ENCODE data around the gene ZC3H7B. TPM values are rescaled to one million over a fixed set of nuclear protein-coding genes. Genes with fewer than 3 reads are reported as not detected.

ZC3H7B gene
- total RNA-seq, 6 experiments from 2014 or later: 26.5 to 50.1 (median 42.7) TPM

DNA sequence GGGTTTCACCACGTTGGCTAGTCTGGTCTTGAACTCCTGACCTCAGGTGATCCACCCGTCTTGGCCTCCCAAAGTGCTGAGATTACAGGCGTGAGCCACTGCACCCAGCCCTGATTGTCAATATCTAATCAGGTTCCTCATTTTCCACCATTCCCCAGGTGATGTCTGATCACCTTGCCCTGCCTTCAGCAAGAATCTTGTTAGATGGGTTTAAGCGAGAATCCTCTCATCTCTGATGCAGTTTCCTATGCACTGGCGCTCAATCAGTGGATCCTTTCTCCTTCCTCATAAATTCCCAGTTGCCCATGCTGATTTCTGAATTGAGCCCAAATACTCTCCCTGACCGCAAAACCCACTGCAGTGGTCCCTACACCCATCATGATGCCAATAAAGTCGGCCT is 664 bp upstream of the ZC3H7B start:
- no peaks in the 10 kb centered on the region for H3K9me3 ChIP-seq
- H3K36me3 ChIP-seq: no peaks in the 10 kb centered on the region
- H3K27ac ChIP-seq: peak overlapping the region in 2 of 3 donors; percentile 86 to 93
- DNase-seq (no peak), ATAC-seq (no peak)
- WGBS (ENCODE audit: insufficient coverage, low coverage, low lambda C conversion rate, missing lambda C conversion rate): 12% methylated on average over 3 of the region's 7 CpGs
- H3K27me3 ChIP-seq: no peaks in the 10 kb centered on the region
- peak overlapping the region in 1 of 3 donors; percentile 68 for H3K4me3 ChIP-seq
- TF ChIP-seq, protein P1, sequence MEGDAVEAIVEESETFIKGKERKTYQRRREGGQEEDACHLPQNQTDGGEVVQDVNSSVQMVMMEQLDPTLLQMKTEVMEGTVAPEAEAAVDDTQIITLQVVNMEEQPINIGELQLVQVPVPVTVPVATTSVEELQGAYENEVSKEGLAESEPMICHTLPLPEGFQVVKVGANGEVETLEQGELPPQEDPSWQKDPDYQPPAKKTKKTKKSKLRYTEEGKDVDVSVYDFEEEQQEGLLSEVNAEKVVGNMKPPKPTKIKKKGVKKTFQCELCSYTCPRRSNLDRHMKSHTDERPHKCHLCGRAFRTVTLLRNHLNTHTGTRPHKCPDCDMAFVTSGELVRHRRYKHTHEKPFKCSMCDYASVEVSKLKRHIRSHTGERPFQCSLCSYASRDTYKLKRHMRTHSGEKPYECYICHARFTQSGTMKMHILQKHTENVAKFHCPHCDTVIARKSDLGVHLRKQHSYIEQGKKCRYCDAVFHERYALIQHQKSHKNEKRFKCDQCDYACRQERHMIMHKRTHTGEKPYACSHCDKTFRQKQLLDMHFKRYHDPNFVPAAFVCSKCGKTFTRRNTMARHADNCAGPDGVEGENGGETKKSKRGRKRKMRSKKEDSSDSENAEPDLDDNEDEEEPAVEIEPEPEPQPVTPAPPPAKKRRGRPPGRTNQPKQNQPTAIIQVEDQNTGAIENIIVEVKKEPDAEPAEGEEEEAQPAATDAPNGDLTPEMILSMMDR (IDR thresholded peaks at IDR 0.05): no peak
- TF ChIP-seq POLR2A (IDR thresholded peaks at IDR 0.05): no peak
- H3K4me1 ChIP-seq: peaks cover 0 to 11% (median 2%) of the 10 kb centered on the region in 4 donors
- intact Hi-C loops (cut with DNase I): no loop called here

DNA sequence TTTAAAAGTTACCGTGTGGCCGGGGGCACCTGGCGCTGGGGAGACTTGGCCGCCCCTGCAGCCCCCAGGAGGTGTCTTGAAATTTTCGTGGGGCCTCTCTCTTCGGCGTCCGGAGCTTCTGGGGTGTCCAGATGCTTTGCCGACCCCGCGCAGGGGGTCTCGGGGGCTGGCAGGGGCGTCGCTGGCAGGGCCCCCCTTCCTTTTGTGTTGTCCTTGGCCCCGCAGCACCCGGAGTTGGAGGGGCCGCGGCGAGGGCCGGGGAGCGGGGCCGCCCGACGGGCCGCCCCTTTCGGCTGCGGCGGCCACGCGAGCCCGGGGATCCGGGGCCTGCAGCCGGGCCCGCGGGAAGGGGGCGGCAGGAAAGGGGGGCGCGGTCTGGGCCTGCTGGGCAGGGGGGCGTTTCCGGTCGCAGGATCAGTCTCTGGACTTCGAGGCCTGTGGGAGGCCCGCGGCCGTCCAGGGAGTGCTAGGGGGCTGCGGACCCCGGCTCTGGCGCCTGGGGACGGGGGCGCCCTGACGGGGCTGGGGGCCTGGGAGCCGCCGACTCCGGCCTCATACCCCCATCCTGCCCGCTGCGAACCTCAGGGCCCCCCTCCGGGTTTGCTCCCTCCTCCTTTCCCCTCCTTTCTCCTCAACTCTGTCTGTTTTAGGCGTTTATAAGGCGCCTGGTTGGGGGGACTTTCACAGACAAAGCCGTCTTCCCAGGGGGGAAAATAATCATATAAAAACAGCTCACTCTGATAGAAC is 869 bp downstream of the ZC3H7B start:
- intact Hi-C loops (cut with DNase I): no loop called here
- H3K9me3 ChIP-seq: no peaks in the 10 kb centered on the region
- peak overlapping the region; percentile 82 to 93 (median 86) for H3K27ac ChIP-seq
- 0% methylated on average over 4 of the region's 60 CpGs for WGBS (ENCODE audit: insufficient coverage, low coverage, low lambda C conversion rate, missing lambda C conversion rate)
- ATAC-seq (peak; percentile 4 to 45 (median 13)), DNase-seq (peak in 1 of 3 donors; percentile 26)
- H3K36me3 ChIP-seq: no peaks in the 10 kb centered on the region
- TF ChIP-seq POLR2A (IDR thresholded peaks at IDR 0.05): no peak
- TF ChIP-seq, protein P1 (IDR thresholded peaks at IDR 0.05): no peak
- H3K4me1 ChIP-seq: peaks cover 0 to 20% (median 4%) of the 10 kb centered on the region in 4 donors
- H3K4me3 ChIP-seq: peak overlapping the region; percentile 68 to 93 (median 90)
- H3K27me3 ChIP-seq: no peaks in the 10 kb centered on the region

DNA sequence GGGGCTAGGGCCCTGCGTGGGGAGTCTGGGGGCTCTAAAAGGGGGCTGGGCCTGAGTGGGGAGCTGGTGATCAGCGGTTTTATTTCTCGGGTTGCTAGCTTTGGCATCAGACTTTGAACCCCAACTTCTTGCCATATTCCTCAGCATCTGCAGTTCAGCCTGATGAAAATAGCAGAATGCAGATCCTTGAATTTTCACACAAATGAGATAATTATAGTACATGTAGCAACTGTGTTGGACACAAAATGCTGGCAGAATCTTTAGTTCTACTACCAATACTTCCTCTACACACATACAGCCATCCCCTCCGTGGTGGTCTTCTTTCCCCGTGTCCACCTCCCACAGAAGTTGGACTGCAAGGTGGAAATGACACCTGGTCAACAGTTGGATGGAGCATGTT is 1.5 kb downstream of the ZC3H7B start:
- ATAC-seq: no peak
- intact Hi-C loops (cut with DNase I): no loop called here

DNA sequence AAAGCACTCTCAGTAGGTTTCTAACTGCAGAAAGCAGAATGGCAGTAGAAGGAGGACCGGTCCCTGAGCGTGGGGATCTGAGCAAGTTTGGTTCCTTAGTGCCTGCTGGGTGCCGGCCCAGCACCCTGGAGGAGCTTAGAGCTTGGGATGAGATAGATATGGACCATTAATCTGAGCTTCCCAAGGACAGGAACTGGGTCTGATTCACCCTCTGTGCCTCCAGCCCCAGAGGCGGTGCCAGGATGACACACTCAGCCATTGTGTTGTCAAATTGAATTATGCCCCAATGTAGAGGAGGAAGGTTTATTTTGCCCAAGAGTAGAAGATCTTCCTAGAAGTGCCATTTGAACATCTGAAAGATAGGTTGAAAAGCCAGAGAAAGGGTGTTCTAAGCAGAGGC is 4.3 kb downstream of the ZC3H7B start:
- ATAC-seq: no peak
- TF ChIP-seq POLR2A (IDR thresholded peaks at IDR 0.05): no peak
- TF ChIP-seq, protein P1 (IDR thresholded peaks at IDR 0.05): no peak
- no peaks in the 10 kb centered on the region for H3K36me3 ChIP-seq
- DNase-seq: peak in 1 of 3 donors; percentile 42
- WGBS (ENCODE audit: insufficient coverage, low coverage, low lambda C conversion rate, missing lambda C conversion rate): 100% methylated on average over 1 of the region's 4 CpGs
- intact Hi-C loops (cut with DNase I): no loop called here
- H3K4me3 ChIP-seq: no peak overlapping the region
- H3K9me3 ChIP-seq: no peaks in the 10 kb centered on the region
- no peaks in the 10 kb centered on the region for H3K27me3 ChIP-seq
- H3K4me1 ChIP-seq: peaks cover 0 to 33% (median 13%) of the 10 kb centered on the region in 4 donors
- peak overlapping the region in 1 of 3 donors; percentile 6 for H3K27ac ChIP-seq

More for the DNA sequence above, 1.5 kb downstream of the ZC3H7B start:
- DNase-seq: no peak
- Histone ChIP-seq H3K36me3 (no peaks in the 10 kb centered on the region), H3K4me3 (peak overlapping the region; percentile 68 to 93 (median 90)), H3K27me3 (no peaks in the 10 kb centered on the region), H3K9me3 (no peaks in the 10 kb centered on the region), H3K27ac (peak overlapping the region; percentile 82 to 93 (median 86)), H3K4me1 (peaks cover 0 to 26% (median 7%) of the 10 kb centered on the region in 4 donors)
- no peak for TF ChIP-seq POLR2A (IDR thresholded peaks at IDR 0.05)
- TF ChIP-seq, protein P1 (IDR thresholded peaks at IDR 0.05): no peak
- WGBS (ENCODE audit: insufficient coverage, low coverage, low lambda C conversion rate, missing lambda C conversion rate): 2% methylated on average over 5 of the region's 5 CpGs
